GM21723 (cell line): ENCODE data around the gene BDH1.
"Not testable (repeated sequence)": the region's sequence is repeated elsewhere in the genome, so short reads cannot be mapped to it uniquely, and the experiment has no call there.

Experiments used
- ATAC-seq: cut with Tn5 transposase; IDR thresholded peaks from one replicate; pipeline ENCODE4 v1.9.1; 2021; ENCODE audit warnings: mild to moderate bottlenecking, moderate library complexity; ENCODE audit not compliant: unreplicated experiment

Gene BDH1

GRCh38 chr3:197490098-197491058, 65.4 kb downstream of the BDH1 start:
- ATAC-seq, result no peak

- ATAC-seq, result no peak
Observed at GRCh38 chr3:197487911-197488391, 67.8 kb downstream of the BDH1 start.

- ATAC-seq, result no peak
Observed at GRCh38 chr3:197486861-197487260, 68.9 kb downstream of the BDH1 start.

- ATAC-seq, result no peak
Observed at GRCh38 chr3:197485143-197485542, 70.6 kb downstream of the BDH1 start.

GRCh38 chr3:197484204-197484901, 71.4 kb downstream of the BDH1 start:
- ATAC-seq, result no peak

GRCh38 chr3:197482001-197482400, 73.8 kb downstream of the BDH1 start:
- no peak for ATAC-seq

- no peak for ATAC-seq
Observed at GRCh38 chr3:197480320-197480719, 75.4 kb downstream of the BDH1 start.

GRCh38 chr3:197478746-197479668, 76.8 kb downstream of the BDH1 start:
- no peak for ATAC-seq

GRCh38 chr3:197477816-197478215, 78.0 kb downstream of the BDH1 start:
- ATAC-seq, result not testable (repeated sequence)

- ATAC-seq, result no peak
Observed at GRCh38 chr3:197475997-197476525, 79.7 kb downstream of the BDH1 start.

GRCh38 chr3:197475514-197475913, 80.3 kb downstream of the BDH1 start:
- ATAC-seq, result no peak

GRCh38 chr3:197472151-197472550, 83.6 kb downstream of the BDH1 start:
- no peak for ATAC-seq

GRCh38 chr3:197471221-197472010, 84.4 kb downstream of the BDH1 start:
- no peak for ATAC-seq

- no peak for ATAC-seq
Observed at GRCh38 chr3:197468866-197469382, 86.8 kb downstream of the BDH1 start.

GRCh38 chr3:197468167-197468566, 87.6 kb downstream of the BDH1 start:
- no peak for ATAC-seq

GRCh38 chr3:197466586-197467399, 89.0 kb downstream of the BDH1 start:
- ATAC-seq, result no peak

- no peak for ATAC-seq
Observed at GRCh38 chr3:197465996-197466549, 89.7 kb downstream of the BDH1 start.
